Liver (tissue), 3 donors: ENCODE measurements around the gene MARK1.

ENCODE experiments used
- CTCF ChIP-seq: fragments of 150-350 bp; IDR thresholded peaks from 2 replicates; pipeline ENCODE4 v1.5.1; 2017; ENCODE audit warnings: improper control_type of control experiment, low read depth, low read length; ENCODE audit not compliant: missing input control
- FOXA1 ChIP-seq: IDR thresholded peaks from 2 replicates; pipeline ENCODE4 v1.6.1; 2016; ENCODE audit warnings: antibody characterized with exemption
- GABPA ChIP-seq, 2 donors: IDR thresholded peaks in 1 of 2; conservative IDR thresholded peaks in 1 of 2; 2 replicates each; pipeline ENCODE4 v1.6.1; 2016; ENCODE audit warnings: antibody characterized with exemption in 2 of 2, mild to moderate bottlenecking in 1 of 2, moderate library complexity in 1 of 2
- JUND ChIP-seq, 2 donors: IDR thresholded peaks; 2 replicates each; pipeline ENCODE4 v1.6.1; 2016; ENCODE audit warnings: antibody characterized with exemption in 2 of 2
- RAD21 ChIP-seq, 2 donors: IDR thresholded peaks; 2 replicates each; pipeline ENCODE4 v1.6.1; 2016; ENCODE audit warnings: antibody characterized with exemption in 2 of 2, mild to moderate bottlenecking in 2 of 2
- SP1 ChIP-seq: IDR thresholded peaks from 2 replicates; pipeline ENCODE4 v1.6.1; 2018; ENCODE audit warnings: antibody characterized with exemption, mild to moderate bottlenecking
- TAF1 ChIP-seq: conservative IDR thresholded peaks from 2 replicates; pipeline ENCODE4 v1.6.1; 2016; ENCODE audit warnings: antibody characterized with exemption, mild to moderate bottlenecking
- YY1 ChIP-seq: IDR thresholded peaks from 2 replicates; pipeline ENCODE4 v1.6.1; 2016; ENCODE audit warnings: antibody characterized with exemption, mild to moderate bottlenecking
- ZBTB33 ChIP-seq: IDR thresholded peaks from 2 replicates; pipeline ENCODE4 v1.6.1; 2016; ENCODE audit warnings: antibody characterized with exemption
- TF ChIP-seq, protein P1 (sequence below): IDR thresholded peaks from 2 replicates; pipeline ENCODE4 v1.6.1; 2016; ENCODE audit warnings: antibody characterized with exemption
- TF ChIP-seq, protein P2 (sequence below): IDR thresholded peaks from 2 replicates; pipeline ENCODE4 v1.6.1; 2016; ENCODE audit warnings: antibody characterized with exemption
- TF ChIP-seq, protein P3 (sequence below): IDR thresholded peaks from 2 replicates; pipeline ENCODE4 v1.6.1; 2016; ENCODE audit warnings: antibody characterized with exemption, mild to moderate bottlenecking
- donor health status: healthy.
- donor health status: healthy.

DNA sequence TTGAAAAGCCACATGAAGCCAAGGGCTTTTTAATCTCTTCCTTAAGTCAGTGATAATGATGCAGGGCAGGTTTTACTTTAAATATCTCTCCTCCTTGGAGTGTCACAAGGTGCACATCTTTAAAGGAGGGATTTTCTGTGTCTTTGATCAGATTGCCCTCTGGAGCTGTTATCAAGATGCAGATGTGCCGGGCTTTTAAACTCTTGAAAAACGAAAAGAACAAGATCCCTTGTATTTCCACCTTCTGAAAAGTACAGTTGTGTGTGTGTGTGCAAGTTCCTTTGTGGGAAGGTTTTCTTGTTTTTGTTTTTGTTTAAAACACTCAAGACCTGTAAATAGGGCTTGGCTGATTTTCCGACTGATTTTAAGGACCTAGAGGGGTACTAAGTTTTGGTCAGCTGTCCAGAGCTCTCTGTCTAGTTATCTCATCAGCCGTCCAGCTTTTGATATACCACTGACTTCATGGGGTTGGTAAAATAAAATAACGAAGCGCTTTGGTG lies 1.6 kb downstream of the MARK1 start:
- TF ChIP-seq, protein P1, sequence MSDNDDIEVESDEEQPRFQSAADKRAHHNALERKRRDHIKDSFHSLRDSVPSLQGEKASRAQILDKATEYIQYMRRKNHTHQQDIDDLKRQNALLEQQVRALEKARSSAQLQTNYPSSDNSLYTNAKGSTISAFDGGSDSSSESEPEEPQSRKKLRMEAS: no peak
- TF ChIP-seq CTCF: no peak
- TF ChIP-seq YY1: no peak
- TF ChIP-seq JUND (IDR thresholded peaks at IDR 0.05): no peak
- no peak for TF ChIP-seq TAF1
- TF ChIP-seq, protein P2, sequence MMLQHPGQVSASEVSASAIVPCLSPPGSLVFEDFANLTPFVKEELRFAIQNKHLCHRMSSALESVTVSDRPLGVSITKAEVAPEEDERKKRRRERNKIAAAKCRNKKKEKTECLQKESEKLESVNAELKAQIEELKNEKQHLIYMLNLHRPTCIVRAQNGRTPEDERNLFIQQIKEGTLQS: no peak
- no peak for TF ChIP-seq ZBTB33
- TF ChIP-seq, protein P3, sequence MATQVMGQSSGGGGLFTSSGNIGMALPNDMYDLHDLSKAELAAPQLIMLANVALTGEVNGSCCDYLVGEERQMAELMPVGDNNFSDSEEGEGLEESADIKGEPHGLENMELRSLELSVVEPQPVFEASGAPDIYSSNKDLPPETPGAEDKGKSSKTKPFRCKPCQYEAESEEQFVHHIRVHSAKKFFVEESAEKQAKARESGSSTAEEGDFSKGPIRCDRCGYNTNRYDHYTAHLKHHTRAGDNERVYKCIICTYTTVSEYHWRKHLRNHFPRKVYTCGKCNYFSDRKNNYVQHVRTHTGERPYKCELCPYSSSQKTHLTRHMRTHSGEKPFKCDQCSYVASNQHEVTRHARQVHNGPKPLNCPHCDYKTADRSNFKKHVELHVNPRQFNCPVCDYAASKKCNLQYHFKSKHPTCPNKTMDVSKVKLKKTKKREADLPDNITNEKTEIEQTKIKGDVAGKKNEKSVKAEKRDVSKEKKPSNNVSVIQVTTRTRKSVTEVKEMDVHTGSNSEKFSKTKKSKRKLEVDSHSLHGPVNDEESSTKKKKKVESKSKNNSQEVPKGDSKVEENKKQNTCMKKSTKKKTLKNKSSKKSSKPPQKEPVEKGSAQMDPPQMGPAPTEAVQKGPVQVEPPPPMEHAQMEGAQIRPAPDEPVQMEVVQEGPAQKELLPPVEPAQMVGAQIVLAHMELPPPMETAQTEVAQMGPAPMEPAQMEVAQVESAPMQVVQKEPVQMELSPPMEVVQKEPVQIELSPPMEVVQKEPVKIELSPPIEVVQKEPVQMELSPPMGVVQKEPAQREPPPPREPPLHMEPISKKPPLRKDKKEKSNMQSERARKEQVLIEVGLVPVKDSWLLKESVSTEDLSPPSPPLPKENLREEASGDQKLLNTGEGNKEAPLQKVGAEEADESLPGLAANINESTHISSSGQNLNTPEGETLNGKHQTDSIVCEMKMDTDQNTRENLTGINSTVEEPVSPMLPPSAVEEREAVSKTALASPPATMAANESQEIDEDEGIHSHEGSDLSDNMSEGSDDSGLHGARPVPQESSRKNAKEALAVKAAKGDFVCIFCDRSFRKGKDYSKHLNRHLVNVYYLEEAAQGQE: no peak
- TF ChIP-seq GABPA (IDR thresholded peaks at IDR 0.05 in 1 of 2, conservative IDR thresholded peaks at IDR 0.05 in 1 of 2): no peak
- TF ChIP-seq FOXA1: no peak
- TF ChIP-seq SP1: no peak
- no peak for TF ChIP-seq RAD21 (IDR thresholded peaks at IDR 0.05)
